Neural cell (in vitro differentiated cells): Measurements from ENCODE around the gene CLTRN.

ENCODE experiments used
- CTCF ChIP-seq: fragments of 450-650 bp; IDR thresholded peaks from 2 replicates; pipeline ENCODE4 v1.5.1; 2014; ENCODE audit warnings: antibody characterized with exemption, mild to moderate bottlenecking, moderate library complexity; ENCODE audit not compliant: poor library complexity, severe bottlenecking
- POLR2AphosphoS5 ChIP-seq: IDR thresholded peaks from 2 replicates; pipeline ENCODE4 v1.6.1; 2012
- TAF1 ChIP-seq: IDR thresholded peaks from 2 replicates; pipeline ENCODE4 v1.6.1; 2012; ENCODE audit warnings: low read depth

GRCh38 chrX:15606136-15606535, 58.5 kb downstream of the CLTRN start:
- TF ChIP-seq CTCF (no peak), TAF1 (no peak), POLR2AphosphoS5 (no peak)
